Right lobe of liver (tissue), 6 donors: ENCODE data around the gene ZNF440. TPM values are rescaled to one million over a fixed set of nuclear protein-coding genes. Genes with fewer than 3 reads are reported as not detected.

Experiments used
- ATAC-seq, 4 donors: fragments of 200-7000 bp; cut with Tn5 transposase; one replicate each; pipeline ENCODE4 v1.9.1; 2020; ENCODE audit warnings: mild to moderate bottlenecking in 4 of 4, moderate library complexity in 4 of 4
- DNase-seq, 3 donors: peaks; one replicate each; pipeline ENCODE4 v3.0.0-alpha.2; 2020
- H3K27ac ChIP-seq, 3 donors: fragments of 200-600 bp; one replicate each; pipeline ENCODE4 v1.8.0; 2022
- H3K27me3 ChIP-seq, 2 donors: fragments of 200-600 bp; one replicate each; pipeline ENCODE4 v1.8.0; 2022
- H3K36me3 ChIP-seq, 4 donors: fragments of 200-600 bp; sonication (generic) in 1 of 4; one replicate each; pipeline versions ENCODE4 v1.5.1 to v1.8.0; 2017 to 2022; ENCODE audit warnings: control low read depth in 1 of 4
- H3K4me1 ChIP-seq, 4 donors: fragments of 200-600 bp; sonication (generic) in 1 of 4; one replicate each; pipeline versions ENCODE4 v1.5.1 to v1.8.0; 2017 to 2022; ENCODE audit warnings: control low read depth in 1 of 4
- H3K4me3 ChIP-seq, 3 donors: fragments of 200-600 bp; one replicate each; pipeline ENCODE4 v1.8.0; 2022
- H3K9me3 ChIP-seq, 4 donors: fragments of 200-600 bp; sonication (generic) in 1 of 4; one replicate each; pipeline versions ENCODE4 v1.5.1 to v1.8.0; 2017 to 2022; ENCODE audit warnings: control low read depth in 1 of 4
- POLR2A ChIP-seq: fragments of 450-650 bp; IDR thresholded peaks from one replicate; pipeline ENCODE4 v1.6.1; 2017; ENCODE audit warnings: antibody characterized with exemption, mild to moderate bottlenecking
- WGBS: methylation state at CpG from one replicate; pipeline ENCODE4 v1.1.6; 2018; ENCODE audit warnings: low coverage, low lambda C conversion rate; ENCODE audit not compliant: insufficient coverage; ENCODE audit errors: missing lambda C conversion rate; 5-methylcytosine and 5-hydroxymethylcytosine counted together
- intact Hi-C, 2 donors: fragments of 100-400 bp; cut with DNase I; formaldehyde crosslinking; loops; one replicate each; pipeline versions ENCODE4 v1.11.2 to v1.14.1; 2022
- total RNA-seq, 6 experiments: library from RNA; depleted of rRNA in 2 of 6; stranded (reverse); fragments of >200 nt in 2 of 6; fragmentation: NEBNext Ultra II Directional in 3 of 6; extraction: Animal tissue kit (Norgen Biotek cat#: 25700) in 3 of 6; gene quantifications; one replicate each; pipeline versions ENCODE4 v1.1.0 to v1.2.4, GENCODE V29; 2016 to 2023
- TF ChIP-seq, protein P1 (sequence below), 4 donors: fragments of 200-600 bp in 3 of 4; fragments of 450-650 bp in 1 of 4; IDR thresholded peaks; one replicate each; pipeline versions ENCODE4 v1.5.1 to v1.8.0; 2016 to 2022; ENCODE audit warnings: antibody characterized with exemption in 4 of 4, mild to moderate bottlenecking in 2 of 4
- donor health status: DM: no; HTN: yes; CAD: no.
- donor health status: DM: no; HTN: no; CAD: no.
- donor health status: DM: no; HTN: no; CAD: no.
- donor health status: DM: no; HTN: yes; CAD: no.
- donor health status: DM: no; HTN: yes; CAD: no.

The ZNF440 gene
- total RNA-seq, 6 experiments from 2014 or later, result 2.0 to 5.6 (median 3.7) TPM

DNA sequence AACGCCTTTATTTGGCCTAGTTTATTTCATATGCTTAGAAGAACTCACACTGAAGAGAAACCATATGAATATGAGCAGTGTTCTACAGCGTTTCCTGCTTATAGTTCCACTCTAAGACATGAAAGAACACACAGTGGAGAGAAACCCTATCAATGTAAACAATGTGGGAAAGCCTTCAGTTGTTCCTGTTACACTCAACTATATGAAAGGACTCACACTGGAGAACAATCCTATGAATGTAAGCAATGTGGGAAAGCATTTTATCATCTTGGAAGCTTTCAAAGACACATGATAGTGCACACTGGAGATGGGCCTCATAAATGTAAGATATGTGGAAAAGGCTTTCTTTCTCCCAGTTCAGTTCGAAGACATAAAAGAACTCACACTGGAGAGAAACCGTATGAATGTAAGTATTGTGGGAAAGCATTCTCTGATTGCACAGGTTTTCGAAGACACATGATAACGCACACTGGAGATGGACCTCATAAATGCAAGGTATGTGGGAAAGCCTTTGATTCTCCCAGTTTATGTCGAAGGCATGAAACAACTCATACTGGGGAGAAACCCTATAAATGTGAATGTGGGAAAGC, 33.5 kb upstream of the ZNF440 start:
- WGBS, result 100% methylated on average over 6 of the region's 7 CpGs
- Histone ChIP-seq H3K27ac (no peak overlapping the region), H3K36me3 (peaks cover 0 to 40% (median 25%) of the 10 kb centered on the region in 4 donors), H3K4me3 (no peak overlapping the region), H3K27me3 (no peaks in the 10 kb centered on the region), H3K4me1 (no peaks in the 10 kb centered on the region), H3K9me3 (peaks cover 6 to 69% (median 40%) of the 10 kb centered on the region in 4 donors)
- DNase-seq, result no peak
- intact Hi-C loops, result no loop called here
- no peak for ATAC-seq
- TF ChIP-seq POLR2A, result no peak
- TF ChIP-seq, protein P1, sequence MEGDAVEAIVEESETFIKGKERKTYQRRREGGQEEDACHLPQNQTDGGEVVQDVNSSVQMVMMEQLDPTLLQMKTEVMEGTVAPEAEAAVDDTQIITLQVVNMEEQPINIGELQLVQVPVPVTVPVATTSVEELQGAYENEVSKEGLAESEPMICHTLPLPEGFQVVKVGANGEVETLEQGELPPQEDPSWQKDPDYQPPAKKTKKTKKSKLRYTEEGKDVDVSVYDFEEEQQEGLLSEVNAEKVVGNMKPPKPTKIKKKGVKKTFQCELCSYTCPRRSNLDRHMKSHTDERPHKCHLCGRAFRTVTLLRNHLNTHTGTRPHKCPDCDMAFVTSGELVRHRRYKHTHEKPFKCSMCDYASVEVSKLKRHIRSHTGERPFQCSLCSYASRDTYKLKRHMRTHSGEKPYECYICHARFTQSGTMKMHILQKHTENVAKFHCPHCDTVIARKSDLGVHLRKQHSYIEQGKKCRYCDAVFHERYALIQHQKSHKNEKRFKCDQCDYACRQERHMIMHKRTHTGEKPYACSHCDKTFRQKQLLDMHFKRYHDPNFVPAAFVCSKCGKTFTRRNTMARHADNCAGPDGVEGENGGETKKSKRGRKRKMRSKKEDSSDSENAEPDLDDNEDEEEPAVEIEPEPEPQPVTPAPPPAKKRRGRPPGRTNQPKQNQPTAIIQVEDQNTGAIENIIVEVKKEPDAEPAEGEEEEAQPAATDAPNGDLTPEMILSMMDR (IDR thresholded peaks at IDR 0.05), result no peak

DNA sequence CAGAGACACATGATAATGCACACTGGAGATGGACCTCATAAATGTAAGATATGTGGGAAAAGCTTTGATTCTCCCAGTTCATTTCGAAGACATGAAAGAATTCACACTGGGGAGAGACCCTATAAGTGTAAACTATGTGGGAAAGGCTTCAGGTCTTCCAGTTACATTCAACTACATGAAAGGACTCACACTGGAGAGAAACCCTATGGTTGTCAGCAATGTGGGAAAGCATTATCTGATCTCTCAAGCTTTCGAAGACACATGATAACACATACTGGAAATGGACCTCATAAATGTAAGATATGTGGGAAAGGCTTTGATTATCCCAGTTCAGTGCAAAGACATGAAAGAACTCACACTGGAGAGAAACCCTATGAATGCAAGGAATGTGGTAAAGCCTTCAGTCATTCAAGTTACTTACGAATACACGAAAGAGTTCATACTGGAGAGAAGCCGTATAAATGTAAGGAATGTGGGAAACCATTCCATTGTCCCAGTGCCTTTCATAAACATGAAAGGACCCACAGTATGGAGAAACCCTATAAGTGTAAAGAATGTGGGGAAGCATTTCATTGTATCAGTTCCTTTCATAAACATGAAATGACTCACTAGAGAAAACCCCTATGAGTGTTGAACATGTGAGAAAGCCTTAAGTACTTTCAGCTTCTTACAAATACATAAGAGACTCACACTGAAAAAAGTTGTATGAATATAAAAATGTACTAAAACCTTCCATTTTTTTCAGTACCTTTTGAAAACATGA, 32.6 kb upstream of the ZNF440 start:
- peaks cover 6 to 72% (median 38%) of the 10 kb centered on the region in 4 donors for H3K9me3 ChIP-seq
- ATAC-seq (no peak), DNase-seq (no peak)
- no peaks in the 10 kb centered on the region for H3K4me1 ChIP-seq
- intact Hi-C loops, result no loop called here
- no peaks in the 10 kb centered on the region for H3K27me3 ChIP-seq
- TF ChIP-seq, protein P1 (IDR thresholded peaks at IDR 0.05), result no peak
- TF ChIP-seq POLR2A, result no peak
- H3K27ac ChIP-seq, result no peak overlapping the region
- peaks cover 0 to 40% (median 25%) of the 10 kb centered on the region in 4 donors for H3K36me3 ChIP-seq
- 98% methylated on average over 4 of the region's 5 CpGs for WGBS
- H3K4me3 ChIP-seq, result no peak overlapping the region

DNA sequence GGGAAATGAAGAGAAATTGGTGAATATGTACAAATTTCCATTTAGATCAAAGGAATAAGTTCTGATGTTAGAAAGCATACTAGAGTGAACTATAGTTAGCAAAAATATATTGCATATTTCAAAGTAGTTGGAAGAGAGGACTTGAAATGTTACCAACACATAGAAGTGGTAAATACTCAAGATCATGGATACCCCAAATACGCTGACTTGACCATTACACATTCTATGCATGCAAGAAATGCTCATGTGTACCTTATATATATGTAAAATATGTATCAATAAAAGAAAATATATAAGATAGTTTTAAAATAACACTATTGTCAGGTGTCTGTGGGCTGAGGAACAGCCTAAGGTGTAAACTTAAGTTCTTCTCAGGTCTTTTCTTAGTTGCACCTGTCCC, 30.3 kb upstream of the ZNF440 start:
- ATAC-seq (no peak), DNase-seq (no peak)
- H3K36me3 ChIP-seq, result peaks cover 0 to 25% (median 19%) of the 10 kb centered on the region in 4 donors
- peaks cover 6 to 82% (median 39%) of the 10 kb centered on the region in 4 donors for H3K9me3 ChIP-seq
- no peak overlapping the region for H3K4me3 ChIP-seq
- intact Hi-C loops, result no loop called here
- no peaks in the 10 kb centered on the region for H3K27me3 ChIP-seq
- TF ChIP-seq, protein P1 (IDR thresholded peaks at IDR 0.05), result no peak
- no peak for TF ChIP-seq POLR2A
- 100% methylated on average over 1 of the region's 1 CpG for WGBS
- no peaks in the 10 kb centered on the region for H3K4me1 ChIP-seq
- H3K27ac ChIP-seq, result no peak overlapping the region

DNA sequence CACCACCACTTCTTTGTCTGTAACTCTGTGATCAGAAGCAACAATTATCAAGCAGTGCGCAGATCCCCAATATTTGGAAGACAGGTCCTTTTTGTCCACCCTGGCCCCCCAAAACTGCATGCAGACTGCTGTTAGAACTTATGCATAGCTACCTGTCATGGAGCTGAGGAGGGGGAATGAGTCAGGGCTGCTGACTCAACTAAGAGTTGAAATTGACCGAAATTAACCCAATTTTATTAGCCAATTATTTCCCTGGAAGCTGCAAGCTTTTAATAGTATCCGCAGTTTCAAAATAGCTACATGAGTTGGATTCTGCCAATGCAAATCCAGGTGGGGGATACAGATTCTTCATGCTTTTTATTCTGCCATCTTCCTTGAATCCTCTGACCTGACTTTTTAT, 29.7 kb upstream of the ZNF440 start:
- Histone ChIP-seq H3K36me3 (peaks cover 0 to 20% (median 16%) of the 10 kb centered on the region in 4 donors), H3K9me3 (peaks cover 6 to 84% (median 40%) of the 10 kb centered on the region in 4 donors), H3K27ac (no peak overlapping the region), H3K4me1 (no peaks in the 10 kb centered on the region), H3K27me3 (no peaks in the 10 kb centered on the region), H3K4me3 (no peak overlapping the region)
- no peak for TF ChIP-seq POLR2A
- TF ChIP-seq, protein P1 (IDR thresholded peaks at IDR 0.05), result no peak
- no peak for ATAC-seq
- intact Hi-C loops, result no loop called here
- no peak for DNase-seq
- 92% methylated on average over 3 of the region's 3 CpGs for WGBS
